Neural progenitor cell (in vitro differentiated cells): ENCODE measurements around the gene ZNF223.

ENCODE experiments used
- EZH2 ChIP-seq: fragments of 200-600 bp; sonication (generic); IDR thresholded peaks from 2 replicates; pipeline ENCODE4 v1.6.1; 2017; ENCODE audit warnings: antibody characterized with exemption, mild to moderate bottlenecking, moderate library complexity
- EZH2phosphoT487 ChIP-seq: fragments of 200-600 bp; sonication (generic); IDR thresholded peaks from 2 replicates; pipeline ENCODE4 v1.6.1; 2017; ENCODE audit warnings: antibody characterized with exemption
- TF ChIP-seq, protein P1 (sequence below): fragments of 200-600 bp; sonication (generic); IDR thresholded peaks from 2 replicates; pipeline ENCODE4 v1.5.1; 2017; ENCODE audit warnings: antibody characterized with exemption, mild to moderate bottlenecking

DNA sequence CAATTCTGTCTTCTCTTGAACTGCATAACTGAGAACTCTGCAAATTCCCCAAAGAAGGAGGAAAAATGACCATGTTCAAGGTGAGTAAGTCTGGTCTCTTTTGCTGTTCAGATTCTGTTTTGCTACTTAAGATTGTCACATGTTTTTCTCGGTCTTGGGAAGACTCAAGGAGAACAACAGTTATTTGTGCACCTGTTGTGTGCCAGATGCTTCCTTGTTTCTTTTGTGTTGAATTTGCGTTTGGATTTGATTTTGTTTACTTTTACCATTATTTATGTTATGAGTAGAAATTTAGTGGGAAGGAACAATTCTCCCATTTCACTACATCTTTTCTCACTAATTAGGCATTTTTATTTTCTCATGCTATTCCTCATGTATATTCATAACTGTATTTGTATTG is 24.5 kb downstream of the ZNF223 start:
- TF ChIP-seq EZH2, result no peak
- TF ChIP-seq, protein P1, sequence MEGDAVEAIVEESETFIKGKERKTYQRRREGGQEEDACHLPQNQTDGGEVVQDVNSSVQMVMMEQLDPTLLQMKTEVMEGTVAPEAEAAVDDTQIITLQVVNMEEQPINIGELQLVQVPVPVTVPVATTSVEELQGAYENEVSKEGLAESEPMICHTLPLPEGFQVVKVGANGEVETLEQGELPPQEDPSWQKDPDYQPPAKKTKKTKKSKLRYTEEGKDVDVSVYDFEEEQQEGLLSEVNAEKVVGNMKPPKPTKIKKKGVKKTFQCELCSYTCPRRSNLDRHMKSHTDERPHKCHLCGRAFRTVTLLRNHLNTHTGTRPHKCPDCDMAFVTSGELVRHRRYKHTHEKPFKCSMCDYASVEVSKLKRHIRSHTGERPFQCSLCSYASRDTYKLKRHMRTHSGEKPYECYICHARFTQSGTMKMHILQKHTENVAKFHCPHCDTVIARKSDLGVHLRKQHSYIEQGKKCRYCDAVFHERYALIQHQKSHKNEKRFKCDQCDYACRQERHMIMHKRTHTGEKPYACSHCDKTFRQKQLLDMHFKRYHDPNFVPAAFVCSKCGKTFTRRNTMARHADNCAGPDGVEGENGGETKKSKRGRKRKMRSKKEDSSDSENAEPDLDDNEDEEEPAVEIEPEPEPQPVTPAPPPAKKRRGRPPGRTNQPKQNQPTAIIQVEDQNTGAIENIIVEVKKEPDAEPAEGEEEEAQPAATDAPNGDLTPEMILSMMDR, result no peak
- TF ChIP-seq EZH2phosphoT487, result no peak
